ENCODE measurements around the gene TMEM169. TPM values are rescaled to one million over a fixed set of nuclear protein-coding genes. Genes with fewer than 3 reads are reported as not detected.

The TMEM169 gene
- not detected in 2 replicates for total RNA-seq

GRCh38 chr2:216081487-216082116 lies at the start of gene TMEM169, which contains the start of gene PECR:
TSS of gene TMEM169 (plus strand) at chr2:216081919. CDS start at chr2:216095964, 14,045 bp downstream.
TSS of gene PECR (minus strand) at chr2:216081809. CDS start at chr2:216081741, 68 bp downstream.

DNA sequence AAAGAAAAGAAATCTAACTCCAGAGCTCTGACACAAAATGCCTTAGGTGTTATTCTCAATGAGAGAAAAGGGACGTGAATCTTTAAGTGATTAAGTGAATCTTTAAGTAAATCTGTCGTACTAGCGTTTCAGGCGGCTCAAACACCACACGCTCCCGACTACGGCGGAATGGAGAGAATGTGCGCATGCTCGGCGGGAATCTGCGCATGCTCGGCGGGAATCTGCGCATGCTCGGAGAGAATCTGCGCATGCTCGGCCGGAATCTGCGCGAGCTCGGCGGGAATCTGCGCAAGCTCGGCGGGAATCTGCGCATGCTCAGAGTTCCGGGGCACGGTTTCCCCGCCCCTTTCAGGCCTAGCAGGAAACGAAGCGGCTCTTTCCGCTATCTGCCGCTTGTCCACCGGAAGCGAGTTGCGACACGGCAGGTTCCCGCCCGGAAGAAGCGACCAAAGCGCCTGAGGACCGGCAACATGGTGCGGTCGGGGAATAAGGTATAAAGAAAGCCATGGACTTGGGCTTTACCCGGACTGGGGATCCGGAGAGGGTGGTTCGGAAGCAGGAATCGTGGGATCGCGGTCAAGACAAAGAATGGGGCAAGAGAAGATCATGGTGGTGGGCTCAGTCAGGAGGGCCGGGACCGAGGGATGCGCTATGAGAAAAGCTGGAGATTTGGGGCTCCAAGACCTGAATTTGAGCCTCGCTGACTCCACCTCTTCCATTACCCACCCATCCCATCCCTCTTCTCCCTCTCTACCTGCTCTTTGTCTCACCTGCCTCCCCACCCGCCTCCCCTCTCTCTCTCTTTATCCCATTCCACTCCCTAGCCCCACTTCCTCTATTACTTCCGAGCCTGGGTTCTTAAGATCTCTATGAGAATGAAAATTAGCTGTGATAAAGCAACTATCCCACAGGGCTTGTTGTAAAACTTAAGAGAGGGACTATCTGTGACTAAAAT lies 27.5 kb downstream of the TMEM169 start, which contains the start of gene XRCC5:
XRCC5 (plus strand) TSS at position 382 of the 955 bp plus-strand sequence; CDS start at position 471, 89 bp downstream.

Other genes starting within 250 kb of the TMEM169 start
- 4.8 and 6.7 TPM in 2 replicates for gene MREG, start 68.4 kb upstream of the TMEM169 start, total RNA-seq
- 3.7 and 8.0 TPM in 2 replicates for gene PECR, start 110 bp upstream of the TMEM169 start, total RNA-seq
- gene XRCC5, start 27.4 kb downstream of the TMEM169 start, total RNA-seq = 203 and 209 TPM in 2 replicates

All from mammary microvascular endothelial cell (primary cell).